Bronchus fibroblast of lung (primary cell): Measurements from ENCODE around the gene SSR3. TPM values are rescaled to one million over a fixed set of nuclear protein-coding genes. Genes with fewer than 3 reads are reported as not detected.

ENCODE experiments used
- total RNA-seq: library from RNA; depleted of rRNA; stranded (reverse); fragments of >200 nt; gene quantifications from 2 replicates; pipeline ENCODE4 v1.2.3, GENCODE V29; 2015

SSR3 gene
- total RNA-seq, result 182 and 214 TPM in 2 replicates

DNA sequence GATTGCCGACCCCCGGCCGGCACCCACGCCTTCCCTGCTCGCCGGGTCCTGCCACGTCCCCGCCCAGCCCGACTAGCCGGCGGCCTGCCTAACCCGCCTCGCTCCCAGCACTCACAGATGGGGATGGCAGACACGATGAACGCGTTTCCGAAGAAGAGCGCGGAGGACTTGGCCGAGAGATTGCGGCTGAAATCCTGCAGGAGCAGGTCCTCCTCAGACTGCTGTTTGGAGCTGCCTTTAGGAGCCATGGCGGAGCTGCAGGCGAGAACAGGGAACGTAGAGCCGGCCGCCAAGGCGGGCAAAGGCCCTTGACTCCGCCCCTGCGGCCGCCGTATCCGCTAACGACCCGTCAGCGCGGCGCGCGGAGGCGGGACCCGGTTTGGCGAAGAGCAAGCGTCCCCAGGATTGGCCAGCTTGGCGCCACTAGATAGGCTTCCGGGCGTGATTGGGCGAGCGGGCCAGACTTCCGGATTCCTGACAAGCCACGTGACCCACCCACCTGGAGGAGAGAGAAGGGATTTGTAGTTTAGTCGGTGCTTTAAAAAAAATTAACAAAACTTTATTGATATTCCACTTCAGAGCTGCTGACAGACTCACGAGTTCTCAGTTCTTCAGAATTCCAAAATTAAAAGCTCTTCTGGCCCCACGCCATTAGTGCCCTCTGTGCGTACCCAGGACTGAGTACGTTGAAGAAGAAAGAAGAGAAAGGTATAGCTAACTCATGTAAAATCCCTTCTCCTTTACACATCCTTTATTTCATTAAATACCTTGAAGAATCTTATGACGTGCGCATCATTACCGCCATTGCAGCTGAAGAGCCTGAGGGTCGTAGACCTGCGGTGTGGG, at the start of gene SSR3:
SSR3 (minus strand) TSS at position 276 of the 846 bp plus-strand sequence; CDS start at position 248, 28 bp downstream.

Other genes starting within 250 kb of the SSR3 start
- 14.4 and 14.5 TPM in 2 replicates for gene TIPARP, start 119.5 kb upstream of the SSR3 start, total RNA-seq